ENCODE data around the gene DHX8. TPM values are rescaled to one million over a fixed set of nuclear protein-coding genes. Genes with fewer than 3 reads are reported as not detected.

The DHX8 gene
- total RNA-seq, 4 donors from 2014 or later, result 15.3 to 44.9 (median 36.4) TPM

Small RNAs within 50 kb of the gene (small RNA-seq; reads per million reads assigned to genes)
- 0 reads per million in 4 donors for gene RNU6-406P
- 0 reads per million in 4 donors for gene RNU6-971P

Other genes starting within 250 kb of the DHX8 start
- not detected for gene RNU2-1, start 250.0 kb upstream of the DHX8 start, total RNA-seq
- gene ARL4D, start 85.0 kb upstream of the DHX8 start, total RNA-seq, result 10 to 100 TPM in 1 of 4 donors, 1 to 10 TPM in 3; 6.7 to 29.5 (median 8.8) TPM
- gene ETV4, start 62.4 kb downstream of the DHX8 start, total RNA-seq, result 1 to 10 TPM in 1 of 4 donors, under 1 TPM in 1, not detected in 2; 0.41 to 1.3 TPM
- gene MEOX1, start 177.9 kb downstream of the DHX8 start, total RNA-seq, result 1 to 10 TPM in 1 of 4 donors, under 1 TPM in 2, not detected in 1; 0.32 to 4.5 (median 0.96) TPM

All from transverse colon (tissue), 4 donors.